ENCODE measurements around the gene HSP90AA1.
"Not testable (repeated sequence)": the region's sequence is repeated elsewhere in the genome, so short reads cannot be mapped to it uniquely, and the experiment has no call there.

HSP90AA1 gene

DNA sequence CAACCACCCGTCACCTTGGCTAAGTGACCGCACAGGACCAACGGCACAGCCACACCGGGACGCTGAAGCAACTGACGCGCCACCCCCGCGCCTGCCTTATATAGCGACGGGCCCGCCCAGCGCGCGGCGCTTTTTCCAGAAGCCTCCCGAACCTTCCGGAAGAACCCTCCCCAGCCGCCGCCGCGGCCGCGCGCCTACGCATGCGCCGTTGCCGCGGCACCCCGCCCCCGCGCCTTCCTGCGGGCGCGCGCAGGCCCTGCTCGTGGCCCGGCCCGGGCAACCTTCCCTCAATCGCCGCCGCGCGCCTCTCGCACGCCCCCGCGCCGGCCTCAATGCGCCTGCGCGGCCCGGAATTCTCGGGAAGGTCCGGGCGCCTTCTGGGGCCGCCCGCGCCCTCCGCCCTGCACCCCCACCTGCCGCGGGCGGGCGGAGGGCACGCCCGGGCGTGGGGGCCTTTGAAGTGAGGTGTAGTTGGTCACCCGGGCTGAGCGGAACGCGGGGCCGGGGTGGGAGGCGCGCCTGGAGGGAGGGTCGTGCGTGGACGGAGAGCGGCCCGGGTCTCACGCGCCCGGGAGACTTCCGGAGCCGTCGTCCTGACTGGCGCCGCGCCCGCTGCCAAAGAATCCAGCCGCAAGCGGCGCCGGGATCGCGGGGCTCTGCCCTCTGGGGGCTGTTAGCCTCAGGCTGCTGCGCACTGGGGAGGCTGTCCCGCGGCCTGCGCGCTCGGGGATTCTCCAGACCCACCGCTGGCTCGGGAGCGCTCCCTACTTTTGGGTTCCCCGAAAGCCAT, at the start of gene HSP90AA1:
Gene HSP90AA1 (minus strand): TSS at position 73 of the 790 bp plus-strand sequence. CDS start 666 bp downstream, outside the sequence.
- DNase-seq = peak; percentile 66

DNA sequence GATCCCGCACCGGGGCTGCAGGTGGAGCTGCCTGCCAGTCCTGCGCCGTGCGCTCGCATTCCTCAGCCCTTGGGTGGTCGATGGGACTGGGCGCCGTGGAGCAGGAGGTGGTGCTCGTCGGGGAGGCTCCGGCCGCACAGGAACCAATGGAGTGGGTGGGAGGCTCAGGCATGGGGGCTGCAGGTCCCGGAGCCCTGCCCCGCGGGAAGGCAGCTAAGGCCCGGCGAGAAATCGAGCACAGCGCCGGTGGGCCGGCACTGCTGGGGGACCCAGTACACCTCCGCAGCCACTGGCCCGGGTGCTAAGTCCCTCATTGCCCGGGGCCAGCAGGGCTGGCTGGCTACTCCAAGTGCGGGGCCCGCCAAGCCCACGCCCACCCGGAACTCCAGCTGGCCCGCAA, 48.6 kb upstream of the HSP90AA1 start:
- not testable (repeated sequence) for DNase-seq

DNA sequence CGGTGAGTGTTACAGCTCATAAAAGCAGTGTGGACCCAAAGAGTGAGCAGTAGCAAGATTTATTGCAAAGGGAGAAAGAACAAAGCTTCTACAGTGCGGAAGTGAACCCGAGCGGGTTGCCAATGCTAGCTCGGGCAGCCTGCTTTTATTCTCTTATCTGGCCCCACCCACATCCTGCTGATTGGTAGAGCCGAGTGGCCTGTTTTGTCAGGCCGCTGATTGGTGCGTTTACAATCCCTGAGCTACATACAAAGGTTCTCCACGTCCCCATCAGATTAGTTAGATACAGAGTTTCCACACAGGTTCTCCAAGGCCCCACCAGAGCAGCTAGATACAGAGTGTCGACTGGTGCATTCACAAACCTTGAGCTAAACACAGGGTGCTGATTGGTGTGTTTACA, 47.9 kb upstream of the HSP90AA1 start:
- not testable (repeated sequence) for DNase-seq

DNA sequence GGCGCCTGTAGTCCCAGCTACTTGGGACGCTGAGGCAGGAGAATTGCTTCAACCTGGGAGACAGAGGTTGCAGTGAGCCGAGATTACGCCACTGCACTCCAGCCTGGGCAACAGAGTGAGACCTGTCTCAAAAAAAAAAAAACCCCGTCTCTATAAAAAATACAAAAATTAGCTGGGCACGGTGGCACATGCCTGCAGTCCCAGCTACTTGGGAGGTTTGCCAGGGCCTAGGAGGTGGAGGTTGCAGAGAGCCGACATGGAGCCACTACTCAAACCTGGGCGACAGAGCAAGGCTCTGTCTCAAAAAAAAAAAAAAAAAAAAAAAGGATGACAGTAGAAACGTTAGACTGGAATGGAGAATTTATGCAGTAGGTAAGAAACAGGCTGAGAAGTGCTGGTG, 47.2 kb upstream of the HSP90AA1 start:
- not testable (repeated sequence) for DNase-seq

DNA sequence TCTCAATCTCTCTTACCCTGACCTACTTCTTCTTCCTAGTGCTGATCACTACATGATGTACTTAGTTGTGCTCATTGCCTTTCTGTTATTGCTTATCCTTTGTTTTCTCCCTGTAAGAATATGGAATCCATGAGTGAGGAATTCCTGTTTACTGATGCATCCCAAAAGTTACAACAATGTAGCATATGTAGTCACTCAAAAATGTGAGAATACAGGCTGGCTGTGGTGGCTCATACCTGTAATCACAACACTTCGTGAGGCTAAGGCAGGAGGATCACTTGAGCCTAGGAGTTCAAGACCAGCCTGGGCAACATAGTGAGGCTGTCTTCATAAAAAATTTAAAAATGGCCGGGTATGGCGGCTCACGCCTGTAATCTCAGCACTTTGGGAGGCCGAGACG, 44.9 kb upstream of the HSP90AA1 start:
- DNase-seq = no peak

DNA sequence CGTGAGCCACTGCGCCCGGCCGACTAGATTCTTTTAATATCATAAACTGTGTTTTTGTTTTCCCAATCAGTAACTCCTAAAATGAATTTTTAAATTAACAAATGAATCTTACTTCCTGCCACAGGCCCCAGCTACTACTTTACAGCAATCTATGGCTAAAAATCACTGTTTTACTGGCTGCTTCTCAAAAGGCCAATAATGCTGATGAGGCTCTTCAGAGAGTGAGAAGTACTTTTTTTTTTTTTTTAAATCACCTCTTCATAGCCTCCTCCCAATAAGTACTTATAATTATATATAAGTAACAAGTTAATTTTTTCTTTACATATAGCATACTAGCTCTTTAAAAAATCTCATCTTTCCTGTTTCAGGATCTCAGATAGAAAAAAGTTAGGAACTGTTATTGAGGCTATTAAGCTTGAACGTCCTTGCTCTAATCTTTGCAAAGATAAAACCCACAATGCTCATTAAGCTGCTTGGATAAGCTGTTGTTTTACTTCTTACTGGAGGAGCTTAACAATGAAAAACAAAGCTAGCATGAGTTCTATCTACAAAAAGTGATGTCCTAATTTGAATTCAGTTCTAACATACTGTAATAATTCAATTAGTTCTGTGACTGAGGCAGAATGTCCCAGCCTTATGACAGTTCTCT, 40.1 kb upstream of the HSP90AA1 start:
- DNase-seq = no peak

DNA sequence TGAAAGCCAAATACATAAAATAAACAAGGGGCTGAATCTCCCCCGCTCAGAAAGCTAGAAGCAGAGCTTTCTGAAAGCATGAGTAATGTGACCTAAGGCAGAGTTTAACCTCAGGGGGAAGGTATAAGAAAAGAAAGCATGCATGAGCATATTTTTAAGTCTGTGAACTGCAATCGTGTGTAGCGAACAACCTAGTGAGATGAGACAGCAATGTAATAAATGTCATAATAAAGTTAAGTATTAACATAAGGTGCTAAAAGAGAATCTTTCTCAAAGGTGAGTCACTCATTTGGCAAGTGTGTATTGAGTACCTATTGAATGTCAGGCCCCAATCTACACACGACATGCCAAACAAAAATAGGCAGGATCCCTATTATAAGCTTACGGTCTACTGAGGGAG, 38.7 kb upstream of the HSP90AA1 start:
- DNase-seq = no peak

DNA sequence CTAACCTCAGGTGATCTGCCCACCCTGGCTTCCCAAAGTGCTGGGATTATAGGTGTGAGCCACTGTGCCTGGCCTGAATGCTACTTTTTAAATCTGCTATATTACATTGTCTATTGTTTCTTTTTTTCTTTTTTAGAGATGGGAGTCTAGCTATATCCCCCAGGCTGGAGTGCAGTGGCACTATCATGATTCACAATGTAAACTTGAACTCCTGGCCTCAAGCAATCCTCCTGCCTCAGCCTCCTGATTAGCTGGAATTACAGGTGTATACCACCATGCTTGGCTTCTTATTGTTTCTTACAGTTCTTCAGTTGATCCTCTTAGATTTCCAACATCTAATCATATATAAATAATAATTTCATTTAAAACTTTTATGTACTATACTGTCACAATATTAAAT, 37.6 kb upstream of the HSP90AA1 start:
- DNase-seq = no peak

DNA sequence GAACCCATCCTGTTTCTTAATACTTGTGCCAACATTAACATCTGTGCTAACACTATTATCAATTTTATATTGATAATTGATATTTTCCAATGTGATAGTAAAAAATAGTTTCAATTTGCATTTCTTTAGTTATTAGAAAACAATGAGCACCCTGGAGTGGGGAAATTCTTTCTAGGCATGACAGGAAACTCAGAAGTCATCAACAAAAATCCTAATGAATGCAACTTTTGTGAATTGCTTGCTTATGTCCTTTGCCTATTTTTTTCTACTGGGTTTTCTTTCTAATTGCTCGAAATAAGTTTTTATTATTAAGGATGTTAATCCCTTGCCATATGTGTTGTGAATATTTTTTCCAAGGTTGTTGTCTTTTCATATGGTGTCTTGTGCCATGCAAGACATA, 34.7 kb upstream of the HSP90AA1 start:
- no peak for DNase-seq

DNA sequence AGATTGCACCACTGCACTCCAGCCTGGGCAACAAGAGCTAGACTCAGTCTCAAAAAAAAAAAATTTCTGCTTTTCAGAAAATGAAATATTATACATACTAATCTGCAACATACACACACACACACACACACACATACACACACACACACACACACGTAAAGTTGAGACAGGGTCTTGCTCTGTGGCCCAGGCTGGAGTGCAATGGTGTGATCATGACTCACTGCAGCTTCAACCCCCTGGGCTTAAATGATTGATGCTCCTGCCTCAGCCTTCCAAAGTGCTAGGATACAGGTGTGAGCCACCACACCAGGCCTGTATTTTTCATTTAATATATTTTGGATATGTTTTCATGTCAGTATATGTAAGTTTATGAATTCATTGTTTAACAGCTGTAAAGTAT, 34.0 kb upstream of the HSP90AA1 start:
- DNase-seq = no peak

DNA sequence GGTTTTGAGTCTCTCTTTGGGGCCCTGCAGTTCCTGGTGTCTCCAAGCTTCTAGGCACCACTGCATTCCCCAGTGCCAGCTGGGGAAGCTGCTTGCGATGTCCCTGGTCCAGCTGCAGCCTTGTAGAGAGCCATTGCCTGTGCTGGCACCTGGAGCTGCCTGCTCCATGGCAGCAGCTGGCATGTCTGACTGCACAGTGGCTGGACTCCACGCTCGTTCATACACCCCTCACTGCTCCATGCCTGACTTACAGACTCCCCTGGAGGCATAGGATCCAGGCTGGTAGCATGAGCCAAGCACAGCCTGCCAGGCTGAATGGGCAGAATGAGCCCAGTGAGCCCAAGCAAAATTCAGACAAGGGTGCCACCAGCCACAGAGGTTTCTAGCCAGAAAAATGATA, 31.0 kb upstream of the HSP90AA1 start:
- DNase-seq = no peak

DNA sequence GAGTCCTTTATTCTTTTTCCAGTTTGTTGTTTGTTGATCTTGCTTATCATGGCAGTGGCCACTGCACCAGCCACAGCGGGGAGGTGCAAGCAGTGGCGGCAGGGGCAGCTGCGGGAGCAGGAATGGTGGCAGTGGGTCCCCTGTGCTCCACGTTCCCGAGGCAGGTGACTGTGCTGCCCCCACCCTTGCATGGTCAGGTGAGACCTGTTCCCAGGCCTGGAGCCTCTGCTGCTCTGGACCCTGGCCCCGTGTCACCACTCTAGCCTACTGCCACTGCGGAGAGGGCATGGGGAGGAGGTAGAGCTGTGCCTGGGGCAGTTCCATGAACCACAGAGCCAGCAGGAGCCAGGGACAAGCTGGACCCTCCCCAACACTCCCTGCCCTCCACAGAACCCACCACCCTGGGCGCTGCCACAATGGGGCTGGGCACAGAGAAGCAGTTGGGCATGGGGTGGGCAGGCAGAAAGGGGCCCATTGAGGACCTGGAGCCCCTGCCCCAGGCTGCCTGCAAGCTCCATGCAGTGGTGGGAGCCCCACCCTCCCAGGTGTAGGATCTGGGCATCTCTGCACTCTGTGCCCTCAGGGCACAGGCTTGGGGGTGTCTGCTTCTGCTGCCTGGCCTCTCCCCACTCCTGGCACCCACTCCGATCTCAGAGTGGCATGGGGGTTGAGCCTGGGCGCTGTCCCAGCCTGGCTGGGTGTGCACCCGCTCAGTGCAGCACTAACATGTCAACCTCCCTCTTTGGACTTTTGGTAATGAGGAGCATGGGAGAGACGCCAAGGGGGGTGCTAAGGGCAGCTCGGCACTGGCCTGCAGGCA, 29.7 kb upstream of the HSP90AA1 start:
- no peak for DNase-seq

DNA sequence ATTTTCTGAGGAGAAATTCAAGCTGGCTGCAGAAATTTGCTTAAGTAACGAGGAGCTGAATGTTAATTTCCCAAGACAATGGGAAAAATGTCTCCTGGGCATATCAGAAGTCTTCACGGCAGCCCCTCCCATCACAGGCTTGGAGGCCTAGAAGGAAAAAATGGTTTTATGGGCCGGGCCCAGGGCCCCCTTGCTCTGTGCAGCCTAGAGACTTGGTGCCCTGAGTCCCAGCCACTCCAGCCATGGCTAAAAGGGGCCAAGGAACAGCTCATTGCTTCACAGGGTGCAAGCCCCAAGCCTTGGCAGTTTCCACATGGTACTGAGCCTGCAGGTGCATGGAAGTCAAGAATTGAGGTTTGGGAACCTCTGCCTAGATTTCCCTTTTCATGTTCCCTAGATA, 24.3 kb upstream of the HSP90AA1 start:
- DNase-seq = no peak

DNA sequence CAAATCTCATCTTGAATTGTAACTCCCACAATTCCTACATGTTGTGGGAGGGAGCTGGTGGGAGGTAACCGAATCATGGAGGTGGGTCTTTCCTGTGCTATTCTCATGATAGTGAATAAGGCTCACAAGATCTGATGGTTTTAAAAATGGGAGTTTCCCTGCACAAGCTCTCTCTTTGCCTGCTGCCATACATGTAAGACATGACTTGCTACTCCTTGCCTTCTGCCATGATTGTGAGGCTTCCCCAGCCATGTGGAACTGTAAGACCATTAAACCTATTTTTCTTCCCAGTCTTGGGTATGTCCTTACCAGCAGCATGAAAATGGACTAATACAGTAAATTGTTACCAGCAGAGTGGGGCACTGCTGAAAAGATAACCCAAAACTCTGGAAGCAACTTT, 22.5 kb upstream of the HSP90AA1 start:
- DNase-seq = not testable (repeated sequence)

DNA sequence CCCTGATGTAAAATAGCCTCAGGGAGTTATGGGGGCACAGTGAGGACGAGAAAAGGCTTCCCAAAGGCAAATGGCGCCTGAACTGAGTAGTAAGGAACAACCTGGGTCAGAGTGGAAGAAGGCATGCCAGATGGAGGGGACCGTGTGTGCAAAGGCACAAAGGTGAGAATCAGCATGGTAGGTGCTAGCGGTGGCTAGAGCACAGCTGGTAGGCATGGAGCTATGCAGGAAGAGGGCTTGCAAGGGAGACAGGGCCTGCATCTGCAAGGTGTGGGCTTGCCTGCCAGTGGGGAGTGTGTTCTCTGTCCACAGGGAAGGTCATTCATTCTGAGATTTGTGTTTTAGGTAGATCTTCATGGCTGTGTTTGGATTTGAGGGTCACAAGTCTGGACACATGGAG, 18.5 kb upstream of the HSP90AA1 start:
- no peak for DNase-seq

DNA sequence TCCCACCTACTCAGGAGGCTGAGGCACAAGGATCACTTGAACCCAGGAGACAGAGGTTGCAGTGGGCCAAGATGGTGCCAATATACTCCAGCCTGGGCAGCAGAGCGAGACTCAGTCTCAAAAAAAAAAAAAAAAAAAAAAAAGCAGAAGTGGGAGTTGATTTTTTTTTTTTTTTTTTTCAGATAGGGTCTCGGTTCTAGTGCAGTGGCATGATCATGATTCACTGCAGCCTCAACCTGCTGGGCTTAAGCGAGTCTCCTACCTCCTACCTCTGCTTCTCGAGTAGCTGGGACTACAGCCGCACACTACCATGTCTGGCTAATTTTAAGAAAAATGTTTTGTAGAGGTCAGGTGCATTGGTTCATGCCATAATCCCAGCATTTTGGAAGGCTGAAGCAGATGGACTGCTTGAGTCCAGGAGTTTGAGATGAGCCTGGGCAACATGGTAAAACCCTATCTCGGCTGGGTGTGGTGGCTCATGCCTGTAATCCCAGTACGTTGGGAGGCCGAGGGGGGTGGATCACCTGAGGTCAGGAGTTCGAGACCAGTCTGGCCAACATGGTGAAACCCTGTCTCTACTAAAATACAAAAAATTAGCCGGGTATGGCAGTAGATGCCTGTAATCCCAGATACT, 16.3 kb upstream of the HSP90AA1 start:
- DNase-seq = no peak

DNA sequence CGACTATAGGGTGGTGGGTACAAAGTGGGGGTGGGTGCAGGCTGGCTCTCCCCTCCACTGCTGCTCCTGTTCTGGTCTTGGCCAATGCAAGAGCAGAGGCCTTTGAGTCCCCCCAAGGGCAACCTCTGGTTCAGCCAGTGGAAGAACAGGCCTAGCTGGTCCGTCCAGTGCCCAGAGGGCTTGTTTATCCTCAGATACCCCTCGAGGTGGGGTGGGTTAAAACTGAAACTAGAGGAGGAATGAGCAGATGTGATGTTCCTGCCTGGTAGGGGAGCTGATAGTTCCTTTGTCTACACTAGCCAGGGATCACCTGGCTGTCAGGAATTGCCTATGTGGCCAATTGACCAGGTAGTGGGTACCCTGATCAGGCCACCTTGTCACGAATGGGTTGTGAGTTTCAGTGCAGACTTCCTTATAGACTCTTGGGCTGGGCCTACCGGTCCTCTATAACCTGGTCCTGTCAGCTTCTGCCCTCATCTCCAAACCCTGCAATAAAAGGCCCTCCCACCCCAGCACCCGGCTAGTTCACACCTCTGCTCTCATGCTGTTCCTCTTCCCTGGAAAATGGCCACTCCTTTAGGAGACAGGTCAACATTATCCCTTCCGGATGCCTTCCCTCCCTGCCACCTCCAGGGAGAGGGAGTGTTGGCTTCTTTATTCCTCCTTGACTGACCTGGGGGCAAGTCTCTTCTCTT, 10.7 kb upstream of the HSP90AA1 start:
- DNase-seq = no peak

DNA sequence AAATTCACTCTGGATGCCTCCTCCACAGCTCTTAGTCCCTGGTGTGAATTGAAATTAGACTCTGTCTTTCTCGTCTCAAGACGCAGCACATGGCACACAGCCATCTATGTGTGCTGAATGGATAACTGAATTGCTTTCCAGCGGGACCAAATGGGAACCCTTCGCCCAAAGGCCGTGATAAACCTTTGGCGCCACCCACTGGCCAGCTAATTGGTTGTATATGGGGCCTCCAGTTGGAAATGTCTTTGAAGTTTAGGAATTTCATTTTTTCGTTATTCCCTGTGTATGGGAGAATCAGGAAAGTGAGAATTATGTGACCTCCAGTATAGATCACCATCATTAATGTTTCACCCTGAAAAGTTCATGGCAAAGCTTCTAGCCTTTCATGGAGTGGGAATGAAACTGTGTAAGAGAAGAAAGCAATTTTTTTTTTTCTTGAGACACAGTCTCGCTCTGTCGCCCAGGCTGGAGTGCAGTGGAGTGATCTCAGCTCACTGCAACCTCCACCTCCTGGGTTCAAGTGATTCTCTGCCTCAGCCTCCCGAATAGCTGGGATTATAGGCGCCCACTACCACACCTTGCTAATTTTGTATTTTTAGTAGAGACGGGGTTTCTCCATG, 9.8 kb upstream of the HSP90AA1 start:
- no peak for DNase-seq

DNA sequence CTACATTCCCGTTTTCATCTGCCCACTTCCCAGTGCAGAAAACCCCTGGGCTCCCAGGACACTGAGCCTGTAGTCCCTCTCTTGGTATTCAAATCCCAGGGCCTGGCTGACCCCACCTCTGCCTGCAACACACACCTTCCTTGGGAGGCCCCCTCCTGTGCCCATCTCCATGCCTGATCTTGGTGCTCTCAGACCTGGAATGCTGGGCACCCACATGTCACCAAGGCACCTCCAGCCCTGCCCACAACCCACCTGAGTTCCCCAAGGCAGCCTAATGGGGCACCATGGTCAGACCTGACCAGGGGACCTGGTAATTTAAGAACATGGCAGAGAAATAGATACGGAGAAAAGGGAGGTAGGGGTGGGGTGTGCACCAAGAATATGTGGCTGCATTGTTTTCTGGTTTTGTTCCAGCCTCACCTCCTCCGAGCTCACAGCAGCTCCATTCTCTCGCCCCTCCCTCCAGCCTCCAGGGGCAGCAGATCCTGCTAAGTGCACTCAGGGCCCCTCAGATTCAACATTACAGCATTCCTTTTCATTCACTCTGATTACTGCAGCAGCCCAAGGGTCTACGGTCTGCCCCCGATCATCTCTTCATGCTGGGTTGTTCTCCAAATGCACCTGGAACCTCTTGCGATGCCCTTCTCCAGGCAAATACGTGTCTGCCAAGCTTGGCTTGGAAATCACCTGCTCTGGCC, 9.2 kb upstream of the HSP90AA1 start:
- DNase-seq = no peak

DNA sequence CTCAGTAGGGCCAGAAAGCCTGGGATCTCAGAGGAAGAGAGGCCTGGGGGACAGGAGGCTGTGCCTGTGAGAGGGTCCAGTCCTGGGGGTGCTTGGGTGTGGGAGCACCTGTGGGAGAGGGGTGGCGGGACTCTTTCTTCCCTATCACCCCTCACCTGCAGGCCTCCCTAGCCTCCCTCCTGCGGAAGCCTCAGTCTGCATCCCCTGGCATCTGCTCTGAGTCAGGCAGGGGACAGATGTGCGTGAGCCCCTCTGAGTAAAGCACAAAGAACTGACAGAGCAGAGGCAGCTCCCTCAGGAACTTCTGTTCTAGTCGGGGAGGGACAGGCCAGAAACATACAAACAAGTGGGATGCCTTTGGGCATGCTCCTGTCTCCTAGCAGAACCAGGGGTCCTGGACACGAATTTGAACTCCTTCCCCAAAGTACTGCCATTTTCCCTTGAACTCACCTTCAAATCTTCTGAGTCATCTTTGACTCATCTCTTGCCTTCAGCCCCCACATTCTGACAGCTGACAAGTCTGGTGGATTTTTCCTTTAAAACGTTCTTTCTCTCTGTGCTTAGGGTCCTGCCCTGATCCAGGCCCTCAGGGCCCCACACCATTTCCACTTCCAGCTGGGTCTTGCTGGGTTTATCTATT, 8.5 kb upstream of the HSP90AA1 start:
- no peak for DNase-seq

DNA sequence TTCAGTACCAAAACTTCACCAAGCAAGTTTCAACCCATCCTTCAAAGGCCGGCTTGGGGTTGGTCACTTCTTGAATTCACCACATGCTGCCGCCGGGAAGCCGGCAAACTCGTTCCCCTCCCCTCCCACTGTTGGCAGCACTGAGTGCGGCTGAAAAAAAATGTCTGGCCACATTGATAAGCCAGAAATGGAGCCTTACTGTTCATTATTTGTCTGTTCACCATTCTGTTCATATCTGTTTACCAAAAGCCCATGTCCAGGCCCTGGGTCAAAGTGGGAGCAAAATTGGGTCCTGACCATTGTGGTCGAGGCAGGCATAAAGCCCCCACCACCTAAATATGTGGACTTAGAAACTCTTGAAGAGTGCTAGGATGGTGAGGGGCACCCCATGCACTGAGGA, 7.3 kb upstream of the HSP90AA1 start:
- no peak for DNase-seq

Measured in NCI-H1417 treated with DMSO at 0.1 percent for 48 hours (cell line).